HG02759 (cell line): ENCODE results near the gene GOLGA6L2.

Experiments
- ATAC-seq: cut with Tn5 transposase; IDR thresholded peaks from one replicate; pipeline ENCODE4 v1.9.1; 2021; ENCODE audit warnings: mild to moderate bottlenecking, moderate library complexity; ENCODE audit not compliant: unreplicated experiment

The GOLGA6L2 gene, protein sequence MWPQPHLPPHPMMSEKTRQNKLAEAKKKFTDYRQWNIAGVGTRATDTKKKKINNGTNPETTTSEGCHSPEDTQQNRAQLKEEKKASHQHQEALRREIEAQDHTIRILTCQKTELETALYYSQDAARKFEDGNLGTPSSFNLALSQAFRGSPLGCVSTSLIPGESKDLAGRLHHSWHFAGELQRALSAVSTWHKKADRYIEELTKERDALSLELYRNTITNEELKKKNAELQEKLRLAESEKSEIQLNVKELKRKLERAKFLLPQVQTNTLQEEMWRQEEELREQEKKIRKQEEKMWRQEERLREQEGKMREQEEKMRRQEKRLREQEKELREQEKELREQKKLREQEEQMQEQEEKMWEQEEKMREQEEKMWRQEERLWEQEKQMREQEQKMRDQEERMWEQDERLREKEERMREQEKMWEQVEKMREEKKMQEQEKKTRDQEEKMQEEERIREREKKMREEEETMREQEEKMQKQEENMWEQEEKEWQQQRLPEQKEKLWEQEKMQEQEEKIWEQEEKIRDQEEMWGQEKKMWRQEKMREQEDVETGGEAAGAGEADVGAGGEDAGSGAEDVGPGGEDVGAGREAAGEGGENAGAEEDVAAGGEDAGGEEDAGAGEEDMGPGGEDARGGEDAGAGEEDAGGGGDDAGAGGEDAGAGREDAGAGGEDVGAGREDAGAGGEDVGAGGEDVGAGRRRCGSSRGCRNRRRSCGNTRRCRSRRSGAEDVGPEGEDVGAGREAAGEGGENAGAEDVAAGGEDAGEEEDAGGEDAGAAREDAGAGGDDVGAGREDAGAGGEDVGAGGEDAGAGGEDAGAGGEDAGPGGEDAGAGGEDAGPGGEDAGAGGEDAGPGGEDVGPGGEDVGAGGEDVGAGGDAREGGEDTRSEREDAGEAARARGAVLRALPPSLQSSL

GRCh38 chr15:23447107-23447500 is at the start of gene GOLGA6L2:
Gene GOLGA6L2, minus strand, starts transcription at chr15:23447243. Its CDS starts 62 bp downstream, at chr15:23447181.
- no peak for ATAC-seq

DNA sequence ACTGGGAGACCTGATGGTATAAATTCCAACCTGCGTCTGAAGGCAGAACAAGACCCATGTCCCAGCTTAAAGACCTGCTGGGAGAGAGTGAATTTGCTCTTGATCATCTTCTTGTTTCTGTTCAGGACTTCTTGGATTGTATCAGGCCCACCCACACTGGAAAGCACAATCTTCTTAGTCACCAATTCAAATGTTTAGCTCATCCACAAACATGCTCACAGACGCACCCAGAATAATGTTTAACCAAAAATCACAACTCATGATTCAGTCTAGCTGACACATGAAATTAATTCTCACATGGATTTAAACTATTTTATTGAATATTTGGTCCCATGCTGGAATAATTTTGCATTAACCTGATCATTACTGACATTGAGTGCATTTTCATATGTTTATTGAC is 37.8 kb upstream of the GOLGA6L2 start:
- no peak for ATAC-seq

GRCh38 chr15:23483821-23484299 is 36.8 kb upstream of the GOLGA6L2 start:
- no peak for ATAC-seq

GRCh38 chr15:23482764-23483489 is 35.9 kb upstream of the GOLGA6L2 start:
- ATAC-seq, result no peak

DNA sequence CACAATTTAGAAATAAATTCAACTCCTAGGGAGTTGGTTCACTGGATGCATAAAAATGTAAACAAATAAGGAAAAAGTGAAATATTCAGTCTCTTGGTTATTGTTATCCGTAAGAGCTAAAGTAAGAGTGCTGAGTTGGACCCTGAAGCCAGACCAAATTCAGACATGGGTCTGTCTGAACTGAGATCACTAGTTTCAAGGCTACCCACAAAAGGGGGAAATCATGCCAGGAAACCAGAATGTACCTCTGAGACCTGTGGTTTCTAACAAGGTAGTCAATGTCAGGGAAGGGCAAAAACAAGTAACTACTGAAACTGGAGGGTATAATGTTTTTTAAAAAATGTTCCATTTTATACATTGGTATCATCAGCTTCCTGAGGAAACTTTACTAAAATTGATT is 35.2 kb upstream of the GOLGA6L2 start:
- no peak for ATAC-seq

- ATAC-seq, result no peak
Observed at GRCh38 chr15:23477920-23478319, 30.9 kb upstream of the GOLGA6L2 start.

DNA sequence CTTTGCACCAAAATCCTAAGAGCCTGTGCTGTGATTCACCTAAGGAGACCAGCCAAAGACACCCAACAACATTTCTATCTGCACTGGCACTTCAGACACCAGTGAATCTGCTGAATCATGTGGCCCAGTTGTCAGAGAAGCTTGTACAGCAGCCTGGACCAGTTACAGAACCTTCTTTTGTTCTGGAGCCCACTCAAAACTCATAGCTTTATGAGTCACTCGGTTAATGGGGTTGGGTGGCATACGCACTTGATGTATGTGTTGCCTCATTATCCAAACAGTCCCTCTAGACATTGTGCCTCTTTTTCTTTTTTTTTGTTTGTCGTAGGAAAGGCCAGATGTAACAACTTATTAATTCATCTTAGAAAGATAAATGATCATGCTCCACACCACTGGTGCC is 25.6 kb upstream of the GOLGA6L2 start:
- ATAC-seq, result no peak

DNA sequence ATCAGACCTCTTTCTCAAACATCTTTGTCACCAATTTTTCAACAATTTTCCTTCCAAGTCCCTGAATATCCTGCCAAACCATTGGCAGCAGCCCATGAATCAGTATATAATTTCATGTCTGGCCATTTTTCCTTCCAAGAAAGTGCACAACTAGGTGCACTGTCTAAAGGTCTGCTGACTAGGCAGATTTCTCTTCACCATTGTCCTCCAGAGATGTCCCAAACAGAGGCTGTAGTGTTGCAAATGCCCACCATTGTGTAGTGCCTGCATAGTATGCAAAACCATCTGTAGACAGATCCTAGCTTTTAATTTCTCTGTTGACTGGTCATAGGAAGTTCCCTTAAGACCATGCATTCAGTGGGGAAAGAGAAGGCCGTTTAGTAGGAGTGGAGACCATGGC is 25.0 kb upstream of the GOLGA6L2 start:
- ATAC-seq, result no peak

GRCh38 chr15:23467110-23467600 is 20.1 kb upstream of the GOLGA6L2 start:
- ATAC-seq, result no peak

DNA sequence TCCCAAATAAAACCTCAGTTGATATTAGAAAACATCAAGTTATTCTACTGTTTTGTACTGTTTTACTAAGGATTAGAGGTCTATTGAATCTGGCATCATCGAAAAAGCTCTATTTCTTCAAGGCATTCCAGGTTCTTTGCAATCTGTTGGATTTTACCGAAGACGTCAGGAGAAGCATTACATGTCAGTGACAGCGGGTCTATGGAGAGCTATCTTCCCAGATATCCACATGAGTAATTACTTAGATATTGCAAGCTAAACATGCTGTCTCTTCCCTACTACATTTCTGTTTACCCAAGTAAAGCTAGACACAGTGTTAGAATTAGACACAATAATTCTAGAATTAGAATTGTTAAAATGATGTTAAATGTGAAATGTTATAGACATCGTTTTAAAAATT is 10.8 kb upstream of the GOLGA6L2 start:
- ATAC-seq, result no peak

- no peak for ATAC-seq
Observed at GRCh38 chr15:23446215-23447106, 582 bp downstream of the GOLGA6L2 start.

- ATAC-seq, result no peak
Observed at GRCh38 chr15:23444269-23444668, 2.8 kb downstream of the GOLGA6L2 start.

DNA sequence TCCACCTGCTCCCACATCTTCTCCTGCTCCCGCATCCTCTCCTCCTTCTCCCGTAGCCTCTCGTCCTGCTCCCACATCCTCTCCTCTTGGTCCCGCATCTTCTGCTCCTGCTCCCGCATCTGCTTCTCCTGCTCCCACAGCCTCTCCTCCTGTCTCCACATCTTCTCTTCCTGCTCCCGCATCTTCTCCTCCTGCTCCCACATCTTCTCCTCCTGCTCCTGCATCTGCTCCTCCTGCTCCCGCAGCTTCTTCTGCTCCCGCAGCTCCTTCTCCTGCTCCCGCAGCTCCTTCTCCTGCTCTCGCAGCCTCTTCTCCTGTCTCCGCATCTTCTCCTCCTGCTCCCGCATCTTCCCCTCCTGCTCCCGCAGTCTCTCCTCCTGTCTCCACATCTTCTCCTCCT is 5.8 kb downstream of the GOLGA6L2 start:
- ATAC-seq, result no peak

GRCh38 chr15:23440596-23440995 is 6.4 kb downstream of the GOLGA6L2 start:
- ATAC-seq, result no peak

GRCh38 chr15:23439513-23439912 is 7.5 kb downstream of the GOLGA6L2 start:
- ATAC-seq, result no peak

DNA sequence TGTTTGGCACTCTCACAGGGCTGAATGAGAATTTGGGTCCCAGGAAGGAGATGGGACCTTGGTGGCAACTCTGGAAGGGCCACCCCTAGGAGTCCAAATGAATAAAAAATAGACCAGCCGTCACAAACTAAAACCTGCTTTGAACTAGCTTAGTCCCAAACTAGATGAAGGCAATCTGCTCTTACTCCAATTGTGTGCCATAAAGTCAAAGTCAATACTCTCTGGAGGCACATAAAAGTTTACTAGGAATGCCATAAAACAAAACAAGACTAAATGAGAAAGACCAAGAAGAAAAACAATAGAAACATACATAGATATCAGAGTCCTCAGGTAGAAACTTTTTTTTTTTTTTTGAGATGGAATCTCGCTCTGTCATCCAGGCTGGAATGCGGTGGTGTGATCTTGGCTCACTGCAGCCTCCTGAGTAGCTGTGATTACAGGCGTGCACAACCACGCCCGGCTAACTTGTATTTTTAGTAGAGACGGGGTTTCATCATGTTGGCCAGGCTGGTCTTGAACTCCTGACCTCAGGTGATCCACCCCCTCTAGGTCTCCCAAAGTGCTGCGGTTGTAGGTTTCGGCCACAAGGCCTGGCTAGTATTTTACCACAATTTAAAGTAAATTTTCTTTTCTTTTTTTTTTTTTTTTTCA is 8.1 kb downstream of the GOLGA6L2 start:
- no peak for ATAC-seq

- ATAC-seq, result no peak
Observed at GRCh38 chr15:23437673-23438072, 9.4 kb downstream of the GOLGA6L2 start.

DNA sequence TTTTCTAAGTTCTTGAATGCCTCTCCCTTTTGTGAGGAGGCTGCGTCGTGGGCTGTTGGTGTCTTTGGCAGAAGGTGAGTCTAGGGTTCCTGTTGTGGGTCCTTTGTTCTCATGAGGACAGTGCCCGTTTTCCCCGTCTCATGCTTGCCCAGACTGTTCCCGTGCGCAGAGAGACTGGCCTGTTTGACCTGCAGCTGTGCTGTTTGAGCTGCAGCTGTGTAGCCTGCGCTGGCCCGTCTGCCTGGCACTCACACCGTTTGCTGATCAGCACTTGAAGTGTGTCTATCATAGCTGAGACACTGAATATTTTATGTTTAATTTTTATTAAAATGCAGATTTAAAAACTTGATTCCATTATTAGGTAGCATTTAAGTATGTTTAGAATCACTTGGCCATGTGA is 9.9 kb downstream of the GOLGA6L2 start:
- no peak for ATAC-seq

DNA sequence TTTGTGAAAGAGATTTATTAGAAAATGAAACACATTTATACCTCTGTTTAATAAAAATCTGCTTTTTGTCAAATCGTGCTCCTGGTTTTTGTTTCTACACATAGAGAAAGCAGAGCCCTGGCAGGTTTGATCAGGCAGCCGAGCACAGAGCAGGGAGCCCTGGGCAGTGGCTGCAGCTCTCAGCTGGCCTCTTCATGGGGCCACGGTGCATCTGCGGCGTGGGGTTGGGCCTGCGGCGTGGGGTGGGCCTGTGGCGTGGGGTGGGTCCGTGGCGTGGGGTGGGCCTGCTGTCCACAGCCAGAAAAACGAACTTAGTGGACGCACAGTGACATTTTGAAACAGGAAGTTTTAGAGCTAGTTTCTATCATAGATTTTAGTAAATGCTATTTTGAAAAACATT is 10.6 kb downstream of the GOLGA6L2 start:
- ATAC-seq, result no peak
